ENCODE data around the gene CUX1. TPM values are rescaled to one million over a fixed set of nuclear protein-coding genes. Genes with fewer than 3 reads are reported as not detected.

Gene CUX1
- total and polyA plus RNA-seq, 4 donors: 40.5 to 138 (median 69.1) TPM

- Histone ChIP-seq H3K9me3 (ENCODE audit: control insufficient read depth in 4 of 4, insufficient read depth in 3 of 4, low read length in 3 of 4) (no peaks in the 10 kb centered on the region), H3K4me3 (no peak overlapping the region), H3K9ac (ENCODE audit: insufficient read depth in 1 of 2, low read length in 2 of 2) (no peak overlapping the region), H3K4me1 (ENCODE audit: control insufficient read depth in 5 of 5, insufficient read depth in 5 of 5, low read length in 5 of 5) (no peaks in the 10 kb centered on the region), H3K36me3 (ENCODE audit: control insufficient read depth in 4 of 4, insufficient read depth in 4 of 4, low read length in 4 of 4) (peaks cover 8 to 40% (median 15%) of the 10 kb centered on the region in 4 donors), H3K27ac (ENCODE audit: low read depth in 1 of 2, low read length in 1 of 2) (no peak overlapping the region), H3K27me3 (ENCODE audit: control insufficient read depth in 3 of 3, insufficient read depth in 3 of 3, low read length in 2 of 3) (no peaks in the 10 kb centered on the region)
- peak; percentile 71 to 77 (median 77) for DNase-seq
- TF ChIP-seq CTCF (IDR thresholded peaks at IDR 0.05; ENCODE audit: control extremely low read depth, extremely low read depth): no peak
- ATAC-seq (ENCODE audit: insufficient read depth, low FRiP score): no peak
- 88 to 95% methylated on average over 13 of the region's 13 CpGs for WGBS, 2 donors
Measured at GRCh38 chr7:102190776-102191350, 373.4 kb downstream of the CUX1 start.

- no peak for ATAC-seq (ENCODE audit: insufficient read depth, low FRiP score)
- WGBS, 2 donors: 86 to 87% methylated on average over 17 of the region's 17 CpGs
Measured at GRCh38 chr7:102191556-102192379, 374.3 kb downstream of the CUX1 start.

GRCh38 chr7:102192790-102193189, 375.4 kb downstream of the CUX1 start:
- Histone ChIP-seq H3K36me3 (ENCODE audit: control insufficient read depth in 4 of 4, insufficient read depth in 4 of 4, low read length in 4 of 4) (peaks cover 11 to 52% (median 22%) of the 10 kb centered on the region in 4 donors), H3K4me3 (no peak overlapping the region), H3K9me3 (ENCODE audit: control insufficient read depth in 4 of 4, insufficient read depth in 3 of 4, low read length in 3 of 4) (no peaks in the 10 kb centered on the region), H3K4me1 (ENCODE audit: control insufficient read depth in 5 of 5, insufficient read depth in 5 of 5, low read length in 5 of 5) (no peaks in the 10 kb centered on the region), H3K27me3 (ENCODE audit: control insufficient read depth in 3 of 3, insufficient read depth in 3 of 3, low read length in 2 of 3) (no peaks in the 10 kb centered on the region), H3K9ac (ENCODE audit: insufficient read depth in 1 of 2, low read length in 2 of 2) (no peak overlapping the region), H3K27ac (ENCODE audit: low read depth in 1 of 2, low read length in 1 of 2) (no peak overlapping the region)
- WGBS, 2 donors: 94 to 96% methylated on average over 3 of the region's 3 CpGs
- DNase-seq: no peak
- no peak for ATAC-seq (ENCODE audit: insufficient read depth, low FRiP score)
- no peak for TF ChIP-seq CTCF (IDR thresholded peaks at IDR 0.05; ENCODE audit: control extremely low read depth, extremely low read depth)

More at GRCh38 chr7:102191556-102192379, 374.3 kb downstream of the CUX1 start:
- no peak for TF ChIP-seq CTCF (IDR thresholded peaks at IDR 0.05; ENCODE audit: control extremely low read depth, extremely low read depth)
- no peaks in the 10 kb centered on the region for H3K4me1 ChIP-seq (ENCODE audit: control insufficient read depth in 5 of 5, insufficient read depth in 5 of 5, low read length in 5 of 5)
- no peaks in the 10 kb centered on the region for H3K9me3 ChIP-seq (ENCODE audit: control insufficient read depth in 4 of 4, insufficient read depth in 3 of 4, low read length in 3 of 4)
- peaks cover 9 to 44% (median 15%) of the 10 kb centered on the region in 4 donors for H3K36me3 ChIP-seq (ENCODE audit: control insufficient read depth in 4 of 4, insufficient read depth in 4 of 4, low read length in 4 of 4)
- H3K27me3 ChIP-seq (ENCODE audit: control insufficient read depth in 3 of 3, insufficient read depth in 3 of 3, low read length in 2 of 3): no peaks in the 10 kb centered on the region
- no peak overlapping the region for H3K27ac ChIP-seq (ENCODE audit: low read depth in 1 of 2, low read length in 1 of 2)
- H3K9ac ChIP-seq (ENCODE audit: insufficient read depth in 1 of 2, low read length in 2 of 2): no peak overlapping the region
- H3K4me3 ChIP-seq: no peak overlapping the region
- no peak for DNase-seq
